ENCODE results near the gene EPS8L2. TPM values are rescaled to one million over a fixed set of nuclear protein-coding genes. Genes with fewer than 3 reads are reported as not detected.

Gene EPS8L2
- total and polyA plus RNA-seq, 10 of the 15 experiments (the other 5 are each of a cell fraction or from before 2014, with no cell fraction given): 0.76 to 20.0 (median 9.7) TPM

GRCh38 chr11:766106-766935, 60.3 kb downstream of the EPS8L2 start:
- Histone ChIP-seq H3K4me1 (ENCODE audit: control insufficient read depth, insufficient read depth, low read length) (no peaks in the 10 kb centered on the region), H3K36me3 (ENCODE audit: control insufficient read depth in 2 of 2, insufficient read depth in 2 of 2, low read length in 1 of 2) (peaks cover 24 to 37% of the 10 kb centered on the region in 2 experiments; a peak in 3 of 4 replicates), H3K9me3 (replicated peaks; ENCODE audit: control insufficient read depth, insufficient read depth, low read length) (no peaks in the 10 kb centered on the region), H4K20me1 (ENCODE audit: control insufficient read depth, insufficient read depth) (no peaks in the 10 kb centered on the region), H2AFZ (ENCODE audit: control insufficient read depth, low read depth, low read length) (no peak overlapping the region), H3K27ac (ENCODE audit: control insufficient read depth, insufficient read depth) (no peak overlapping the region), H3K4me3 (no peak overlapping the region), H3K79me2 (ENCODE audit: control insufficient read depth, insufficient read depth, low read length) (no peaks in the 10 kb centered on the region), H3K27me3 (replicated peaks in 1 of 2; ENCODE audit: control insufficient read depth in 2 of 2, insufficient read depth in 2 of 2, low read length in 1 of 2) (no peaks in the 10 kb centered on the region), H3K4me2 (ENCODE audit: control insufficient read depth, insufficient read depth) (no peak overlapping the region), H3K9ac (ENCODE audit: control insufficient read depth, insufficient read depth, low read length) (no peak overlapping the region)
- no TSS peak for BruUV-seq (replicated peaks)
- TF ChIP-seq IKZF2 (IDR thresholded peaks at IDR 0.05) (no peak), NR2F1 (conservative IDR thresholded peaks at IDR 0.05) (no peak), EED (IDR thresholded peaks at IDR 0.05; ENCODE audit: low read depth) (no peak), PAX5 (IDR thresholded peaks at IDR 0.05; ENCODE audit: borderline replicate concordance, low read depth, low read length) (no peak), LARP7 (IDR thresholded peaks at IDR 0.05) (no peak), POLR2A (IDR thresholded peaks at IDR 0.05; ENCODE audit: low read depth, low read length) (peak; percentile 64)
- TF ChIP-seq, protein P1, sequence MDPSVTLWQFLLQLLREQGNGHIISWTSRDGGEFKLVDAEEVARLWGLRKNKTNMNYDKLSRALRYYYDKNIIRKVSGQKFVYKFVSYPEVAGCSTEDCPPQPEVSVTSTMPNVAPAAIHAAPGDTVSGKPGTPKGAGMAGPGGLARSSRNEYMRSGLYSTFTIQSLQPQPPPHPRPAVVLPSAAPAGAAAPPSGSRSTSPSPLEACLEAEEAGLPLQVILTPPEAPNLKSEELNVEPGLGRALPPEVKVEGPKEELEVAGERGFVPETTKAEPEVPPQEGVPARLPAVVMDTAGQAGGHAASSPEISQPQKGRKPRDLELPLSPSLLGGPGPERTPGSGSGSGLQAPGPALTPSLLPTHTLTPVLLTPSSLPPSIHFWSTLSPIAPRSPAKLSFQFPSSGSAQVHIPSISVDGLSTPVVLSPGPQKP (IDR thresholded peaks at IDR 0.05; ENCODE audit: low read depth, low read length): no peak
- SMC1A ChIA-PET (ENCODE audit: uncharacterized antibody, unreplicated experiment): interaction anchor here (1.1 kb wide), 1 partner anchor 40 kb away, joined by 5 read pairs; no protein-coding TSS in a partner anchor
- CTCF ChIA-PET: interaction anchor here (0.5 to 1.1 kb wide), 4 partner anchors 19 to 174 kb away, joined by 3 to 5 read pairs (median 3); partner anchors contain the start of gene TALDO1
- RAD21 ChIA-PET (ENCODE audit: unreplicated experiment): no interaction called here
- in situ Hi-C loops (cut with MboI) (no loop called here), intact Hi-C loops (cut with micrococcal nuclease; ENCODE audit: unreplicated experiment) (no loop called here)
- DNase-seq (ENCODE audit: low read depth, low spot score): no peak
- WGBS (ENCODE audit: insufficient coverage, insufficient replicate concordance, low lambda C conversion rate, missing lambda C conversion rate): 65% methylated on average over 11 of the region's 11 CpGs
- FAIRE-seq: no peak
- POLR2A ChIA-PET: interaction anchor here (0.6 kb wide), 1 partner anchor 276 kb away, joined by 3 read pairs; no protein-coding TSS in a partner anchor
- no peak for ATAC-seq

Data from GM12878 (cell line).